ENCODE results near the gene SYNPR. TPM values are rescaled to one million over a fixed set of nuclear protein-coding genes. Genes with fewer than 3 reads are reported as not detected.

The SYNPR gene
- total RNA-seq, 1 experiment from 2014 or later: 0.85 TPM

DNA sequence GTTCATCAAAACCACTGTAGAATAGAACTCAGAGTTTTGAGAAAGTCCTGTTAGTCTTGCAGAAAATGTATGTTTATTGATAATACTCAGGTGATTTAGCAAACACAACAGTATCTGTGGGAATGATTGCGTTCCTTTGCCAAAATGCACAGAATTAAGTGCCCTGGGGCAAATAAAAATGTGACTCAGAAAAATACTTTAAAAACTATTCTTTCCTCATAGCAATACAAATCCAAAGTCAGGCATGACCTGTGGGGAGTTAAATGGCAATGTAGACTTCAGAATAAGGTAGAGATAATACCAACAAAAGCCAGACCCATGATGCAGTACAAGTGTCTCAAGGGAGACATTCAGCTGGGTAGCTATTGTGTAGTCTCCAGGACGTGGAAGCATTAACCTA is 302.0 kb downstream of the SYNPR start:
- TF ChIP-seq, protein P1, sequence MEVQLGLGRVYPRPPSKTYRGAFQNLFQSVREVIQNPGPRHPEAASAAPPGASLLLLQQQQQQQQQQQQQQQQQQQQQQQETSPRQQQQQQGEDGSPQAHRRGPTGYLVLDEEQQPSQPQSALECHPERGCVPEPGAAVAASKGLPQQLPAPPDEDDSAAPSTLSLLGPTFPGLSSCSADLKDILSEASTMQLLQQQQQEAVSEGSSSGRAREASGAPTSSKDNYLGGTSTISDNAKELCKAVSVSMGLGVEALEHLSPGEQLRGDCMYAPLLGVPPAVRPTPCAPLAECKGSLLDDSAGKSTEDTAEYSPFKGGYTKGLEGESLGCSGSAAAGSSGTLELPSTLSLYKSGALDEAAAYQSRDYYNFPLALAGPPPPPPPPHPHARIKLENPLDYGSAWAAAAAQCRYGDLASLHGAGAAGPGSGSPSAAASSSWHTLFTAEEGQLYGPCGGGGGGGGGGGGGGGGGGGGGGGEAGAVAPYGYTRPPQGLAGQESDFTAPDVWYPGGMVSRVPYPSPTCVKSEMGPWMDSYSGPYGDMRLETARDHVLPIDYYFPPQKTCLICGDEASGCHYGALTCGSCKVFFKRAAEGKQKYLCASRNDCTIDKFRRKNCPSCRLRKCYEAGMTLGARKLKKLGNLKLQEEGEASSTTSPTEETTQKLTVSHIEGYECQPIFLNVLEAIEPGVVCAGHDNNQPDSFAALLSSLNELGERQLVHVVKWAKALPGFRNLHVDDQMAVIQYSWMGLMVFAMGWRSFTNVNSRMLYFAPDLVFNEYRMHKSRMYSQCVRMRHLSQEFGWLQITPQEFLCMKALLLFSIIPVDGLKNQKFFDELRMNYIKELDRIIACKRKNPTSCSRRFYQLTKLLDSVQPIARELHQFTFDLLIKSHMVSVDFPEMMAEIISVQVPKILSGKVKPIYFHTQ (CRISPR knock-in tag; IDR thresholded peaks at IDR 0.05): no peak
- TF ChIP-seq FOXK1 (CRISPR knock-in tag; IDR thresholded peaks at IDR 0.05) (no peak), RELA (CRISPR knock-in tag; IDR thresholded peaks at IDR 0.05; ENCODE audit: borderline replicate concordance) (no peak), SP1 (CRISPR knock-in tag; conservative IDR thresholded peaks at IDR 0.05) (no peak), JAZF1 (CRISPR knock-in tag; IDR thresholded peaks at IDR 0.05) (no peak), TEAD1 (CRISPR knock-in tag; IDR thresholded peaks at IDR 0.05) (no peak), SOX15 (CRISPR knock-in tag; IDR thresholded peaks at IDR 0.05) (no peak)
- TF ChIP-seq, protein P2, sequence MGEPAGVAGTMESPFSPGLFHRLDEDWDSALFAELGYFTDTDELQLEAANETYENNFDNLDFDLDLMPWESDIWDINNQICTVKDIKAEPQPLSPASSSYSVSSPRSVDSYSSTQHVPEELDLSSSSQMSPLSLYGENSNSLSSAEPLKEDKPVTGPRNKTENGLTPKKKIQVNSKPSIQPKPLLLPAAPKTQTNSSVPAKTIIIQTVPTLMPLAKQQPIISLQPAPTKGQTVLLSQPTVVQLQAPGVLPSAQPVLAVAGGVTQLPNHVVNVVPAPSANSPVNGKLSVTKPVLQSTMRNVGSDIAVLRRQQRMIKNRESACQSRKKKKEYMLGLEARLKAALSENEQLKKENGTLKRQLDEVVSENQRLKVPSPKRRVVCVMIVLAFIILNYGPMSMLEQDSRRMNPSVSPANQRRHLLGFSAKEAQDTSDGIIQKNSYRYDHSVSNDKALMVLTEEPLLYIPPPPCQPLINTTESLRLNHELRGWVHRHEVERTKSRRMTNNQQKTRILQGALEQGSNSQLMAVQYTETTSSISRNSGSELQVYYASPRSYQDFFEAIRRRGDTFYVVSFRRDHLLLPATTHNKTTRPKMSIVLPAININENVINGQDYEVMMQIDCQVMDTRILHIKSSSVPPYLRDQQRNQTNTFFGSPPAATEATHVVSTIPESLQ (CRISPR knock-in tag; IDR thresholded peaks at IDR 0.05): no peak
- TF ChIP-seq, protein P3, sequence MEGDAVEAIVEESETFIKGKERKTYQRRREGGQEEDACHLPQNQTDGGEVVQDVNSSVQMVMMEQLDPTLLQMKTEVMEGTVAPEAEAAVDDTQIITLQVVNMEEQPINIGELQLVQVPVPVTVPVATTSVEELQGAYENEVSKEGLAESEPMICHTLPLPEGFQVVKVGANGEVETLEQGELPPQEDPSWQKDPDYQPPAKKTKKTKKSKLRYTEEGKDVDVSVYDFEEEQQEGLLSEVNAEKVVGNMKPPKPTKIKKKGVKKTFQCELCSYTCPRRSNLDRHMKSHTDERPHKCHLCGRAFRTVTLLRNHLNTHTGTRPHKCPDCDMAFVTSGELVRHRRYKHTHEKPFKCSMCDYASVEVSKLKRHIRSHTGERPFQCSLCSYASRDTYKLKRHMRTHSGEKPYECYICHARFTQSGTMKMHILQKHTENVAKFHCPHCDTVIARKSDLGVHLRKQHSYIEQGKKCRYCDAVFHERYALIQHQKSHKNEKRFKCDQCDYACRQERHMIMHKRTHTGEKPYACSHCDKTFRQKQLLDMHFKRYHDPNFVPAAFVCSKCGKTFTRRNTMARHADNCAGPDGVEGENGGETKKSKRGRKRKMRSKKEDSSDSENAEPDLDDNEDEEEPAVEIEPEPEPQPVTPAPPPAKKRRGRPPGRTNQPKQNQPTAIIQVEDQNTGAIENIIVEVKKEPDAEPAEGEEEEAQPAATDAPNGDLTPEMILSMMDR (IDR thresholded peaks at IDR 0.05): no peak
- TF ChIP-seq, protein P4, sequence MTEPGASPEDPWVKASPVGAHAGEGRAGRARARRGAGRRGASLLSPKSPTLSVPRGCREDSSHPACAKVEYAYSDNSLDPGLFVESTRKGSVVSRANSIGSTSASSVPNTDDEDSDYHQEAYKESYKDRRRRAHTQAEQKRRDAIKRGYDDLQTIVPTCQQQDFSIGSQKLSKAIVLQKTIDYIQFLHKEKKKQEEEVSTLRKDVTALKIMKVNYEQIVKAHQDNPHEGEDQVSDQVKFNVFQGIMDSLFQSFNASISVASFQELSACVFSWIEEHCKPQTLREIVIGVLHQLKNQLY (CRISPR knock-in tag; IDR thresholded peaks at IDR 0.05): no peak
- Mint-ChIP-seq H3K36me3 (no peaks in the 10 kb centered on the region), H3K9me3 (no peaks in the 10 kb centered on the region), H3K4me3 (no peak overlapping the region), H3K4me1 (peaks cover 58% of the 10 kb centered on the region), H3K27me3 (ENCODE audit: low read depth) (peaks cover 23% of the 10 kb centered on the region), H3K27ac (no peak overlapping the region)
- ATAC-seq: no peak
- DNase-seq (ENCODE audit: low spot score): no peak
- ChIA-PET CTCF (no interaction called here), POLR2A (no interaction called here)

DNA sequence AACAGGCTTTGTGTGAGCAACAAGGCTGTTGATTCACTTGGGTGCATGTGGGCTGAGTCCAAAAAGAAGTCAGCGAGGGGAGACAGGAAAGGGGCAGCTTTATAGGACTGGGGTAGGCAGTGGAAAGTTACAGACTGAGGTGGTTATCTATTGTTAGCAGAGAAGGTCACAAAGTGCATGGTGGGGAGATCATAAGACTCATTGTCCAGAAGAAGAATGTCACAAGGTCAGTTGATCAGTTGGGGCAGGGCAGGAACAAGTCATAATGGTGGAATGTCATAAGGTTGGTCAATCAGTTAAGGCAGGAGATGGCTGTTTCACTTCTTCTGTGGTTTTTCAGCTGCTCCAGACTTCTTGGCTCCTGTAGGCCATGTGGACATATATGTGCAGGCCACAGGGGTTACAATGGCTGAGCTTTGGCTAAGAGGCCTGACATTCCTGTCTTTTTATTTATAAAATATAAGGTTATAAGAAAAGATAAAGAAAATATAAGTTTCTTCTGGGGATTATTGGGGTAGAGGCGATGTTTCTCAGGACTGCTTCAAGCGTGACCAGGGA is 304.9 kb downstream of the SYNPR start:
- Mint-ChIP-seq H3K27ac (no peak overlapping the region), H3K4me1 (peaks cover 36% of the 10 kb centered on the region), H3K4me3 (no peak overlapping the region), H3K27me3 (ENCODE audit: low read depth) (peaks cover 15% of the 10 kb centered on the region), H3K36me3 (peaks cover under 1% of the 10 kb centered on the region; the same call in 1 of the 2 replicates), H3K9me3 (peaks cover under 1% of the 10 kb centered on the region)
- ATAC-seq (no peak), DNase-seq (ENCODE audit: low spot score) (no peak)
- ChIA-PET POLR2A (no interaction called here), CTCF (no interaction called here)
- TF ChIP-seq, protein P1 (CRISPR knock-in tag; IDR thresholded peaks at IDR 0.05): no peak
- TF ChIP-seq GRHL2 (CRISPR knock-in tag; IDR thresholded peaks at IDR 0.05; ENCODE audit: insufficient replicate concordance, severe bottlenecking) (no peak), GABPB1 (CRISPR knock-in tag; IDR thresholded peaks at IDR 0.05) (no peak), OVOL2 (CRISPR knock-in tag; IDR thresholded peaks at IDR 0.05; ENCODE audit: borderline replicate concordance) (no peak), MXD4 (CRISPR knock-in tag; IDR thresholded peaks at IDR 0.05; ENCODE audit: borderline replicate concordance) (no peak), EMX1 (CRISPR knock-in tag; IDR thresholded peaks at IDR 0.05) (no peak), FOXK1 (CRISPR knock-in tag; IDR thresholded peaks at IDR 0.05) (no peak), SOX15 (CRISPR knock-in tag; IDR thresholded peaks at IDR 0.05) (no peak), FOXJ3 (CRISPR knock-in tag; IDR thresholded peaks at IDR 0.05; ENCODE audit: borderline replicate concordance) (no peak), SP1 (CRISPR knock-in tag; conservative IDR thresholded peaks at IDR 0.05) (no peak), ZNF232 (CRISPR knock-in tag; IDR thresholded peaks at IDR 0.05) (no peak), TP53 (CRISPR knock-in tag; IDR thresholded peaks at IDR 0.05) (no peak)
- TF ChIP-seq, protein P5, sequence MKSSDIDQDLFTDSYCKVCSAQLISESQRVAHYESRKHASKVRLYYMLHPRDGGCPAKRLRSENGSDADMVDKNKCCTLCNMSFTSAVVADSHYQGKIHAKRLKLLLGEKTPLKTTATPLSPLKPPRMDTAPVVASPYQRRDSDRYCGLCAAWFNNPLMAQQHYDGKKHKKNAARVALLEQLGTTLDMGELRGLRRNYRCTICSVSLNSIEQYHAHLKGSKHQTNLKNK (CRISPR knock-in tag; IDR thresholded peaks at IDR 0.05): no peak
- TF ChIP-seq, protein P3 (IDR thresholded peaks at IDR 0.05): no peak
- TF ChIP-seq, protein P6, sequence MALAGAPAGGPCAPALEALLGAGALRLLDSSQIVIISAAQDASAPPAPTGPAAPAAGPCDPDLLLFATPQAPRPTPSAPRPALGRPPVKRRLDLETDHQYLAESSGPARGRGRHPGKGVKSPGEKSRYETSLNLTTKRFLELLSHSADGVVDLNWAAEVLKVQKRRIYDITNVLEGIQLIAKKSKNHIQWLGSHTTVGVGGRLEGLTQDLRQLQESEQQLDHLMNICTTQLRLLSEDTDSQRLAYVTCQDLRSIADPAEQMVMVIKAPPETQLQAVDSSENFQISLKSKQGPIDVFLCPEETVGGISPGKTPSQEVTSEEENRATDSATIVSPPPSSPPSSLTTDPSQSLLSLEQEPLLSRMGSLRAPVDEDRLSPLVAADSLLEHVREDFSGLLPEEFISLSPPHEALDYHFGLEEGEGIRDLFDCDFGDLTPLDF (CRISPR knock-in tag; IDR thresholded peaks at IDR 0.05): no peak

Data from WTC11 (cell line).